Choroid plexus epithelial cell (primary cell): ENCODE data around the gene DUSP1.

Experiments used
- DNase-seq: peaks from one replicate; pipeline ENCODE4 v3.0.0-alpha.2; 2010; ENCODE audit warnings: low read depth
- H3K4me3 ChIP-seq: 2 replicates; pipeline ENCODE4 v1.5.1; 2011; ENCODE audit warnings: low read depth, mild to moderate bottlenecking, control low read depth, low read length, moderate library complexity
- TF ChIP-seq, protein P1 (sequence below): conservative IDR thresholded peaks from 2 replicates; pipeline ENCODE4 v1.5.1; 2011; ENCODE audit warnings: low read depth, mild to moderate bottlenecking, control low read depth, inconsistent platforms, low read length, moderate library complexity

DUSP1 gene

GRCh38 chr5:172802567-172803176 is 31.7 kb upstream of the DUSP1 start:
- TF ChIP-seq, protein P1, sequence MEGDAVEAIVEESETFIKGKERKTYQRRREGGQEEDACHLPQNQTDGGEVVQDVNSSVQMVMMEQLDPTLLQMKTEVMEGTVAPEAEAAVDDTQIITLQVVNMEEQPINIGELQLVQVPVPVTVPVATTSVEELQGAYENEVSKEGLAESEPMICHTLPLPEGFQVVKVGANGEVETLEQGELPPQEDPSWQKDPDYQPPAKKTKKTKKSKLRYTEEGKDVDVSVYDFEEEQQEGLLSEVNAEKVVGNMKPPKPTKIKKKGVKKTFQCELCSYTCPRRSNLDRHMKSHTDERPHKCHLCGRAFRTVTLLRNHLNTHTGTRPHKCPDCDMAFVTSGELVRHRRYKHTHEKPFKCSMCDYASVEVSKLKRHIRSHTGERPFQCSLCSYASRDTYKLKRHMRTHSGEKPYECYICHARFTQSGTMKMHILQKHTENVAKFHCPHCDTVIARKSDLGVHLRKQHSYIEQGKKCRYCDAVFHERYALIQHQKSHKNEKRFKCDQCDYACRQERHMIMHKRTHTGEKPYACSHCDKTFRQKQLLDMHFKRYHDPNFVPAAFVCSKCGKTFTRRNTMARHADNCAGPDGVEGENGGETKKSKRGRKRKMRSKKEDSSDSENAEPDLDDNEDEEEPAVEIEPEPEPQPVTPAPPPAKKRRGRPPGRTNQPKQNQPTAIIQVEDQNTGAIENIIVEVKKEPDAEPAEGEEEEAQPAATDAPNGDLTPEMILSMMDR, result no peak
- peak; percentile 70 for DNase-seq

GRCh38 chr5:172802112-172802511 is 31.1 kb upstream of the DUSP1 start:
- H3K4me3 ChIP-seq, result no peak overlapping the region
- TF ChIP-seq, protein P1, result no peak
- no peak for DNase-seq

More at GRCh38 chr5:172802567-172803176, 31.7 kb upstream of the DUSP1 start:
- no peak overlapping the region for H3K4me3 ChIP-seq

DNA sequence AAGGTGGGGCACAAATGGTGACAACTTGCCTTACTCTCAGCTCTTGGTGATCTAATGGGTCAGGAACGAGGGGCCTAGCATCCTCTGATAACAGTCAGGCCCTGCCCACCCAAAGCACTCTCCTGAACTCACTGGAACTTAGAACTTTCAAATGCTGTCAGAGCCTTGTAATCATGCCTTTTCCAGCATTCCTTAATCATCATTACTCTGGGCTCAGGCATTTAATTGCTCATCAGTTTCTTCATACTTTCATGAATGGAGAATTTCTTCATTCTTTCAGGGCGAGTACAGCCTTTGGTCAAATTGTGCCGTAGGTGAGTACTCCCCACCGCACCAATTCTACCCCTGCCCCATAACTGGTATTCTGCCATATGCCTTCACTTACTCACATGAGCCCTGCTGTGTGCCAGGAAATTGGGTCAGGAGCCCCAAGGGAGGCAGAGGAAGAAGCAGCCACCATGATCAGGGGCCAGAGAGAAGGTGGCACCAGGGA is 30.2 kb upstream of the DUSP1 start:
- peak; percentile 94 for DNase-seq
- TF ChIP-seq, protein P1, result no peak
- H3K4me3 ChIP-seq, result no peak overlapping the region

DNA sequence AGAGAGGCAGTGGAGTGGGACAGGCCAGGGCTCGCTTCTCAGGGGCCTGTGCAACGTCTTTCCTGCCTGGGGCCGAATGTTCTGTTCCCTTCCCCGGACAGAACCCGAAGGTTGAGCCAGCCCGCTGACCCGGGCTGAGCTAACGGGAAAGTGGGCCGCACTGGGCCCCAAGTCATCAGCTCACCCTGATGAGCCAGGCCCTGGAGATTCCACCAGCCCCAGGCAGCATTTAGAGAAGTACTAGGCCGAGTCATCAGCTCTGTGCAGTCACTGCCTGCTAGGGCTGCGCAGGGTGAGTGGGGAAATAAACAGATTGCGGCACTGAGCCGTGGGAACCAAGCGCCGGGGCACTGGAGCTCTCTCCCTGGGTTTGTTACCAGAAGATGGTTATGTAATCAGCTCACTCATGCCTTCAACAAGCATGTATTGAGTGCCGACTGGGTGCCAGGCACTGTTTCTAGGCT is 29.1 kb upstream of the DUSP1 start:
- no peak overlapping the region for H3K4me3 ChIP-seq

DNA sequence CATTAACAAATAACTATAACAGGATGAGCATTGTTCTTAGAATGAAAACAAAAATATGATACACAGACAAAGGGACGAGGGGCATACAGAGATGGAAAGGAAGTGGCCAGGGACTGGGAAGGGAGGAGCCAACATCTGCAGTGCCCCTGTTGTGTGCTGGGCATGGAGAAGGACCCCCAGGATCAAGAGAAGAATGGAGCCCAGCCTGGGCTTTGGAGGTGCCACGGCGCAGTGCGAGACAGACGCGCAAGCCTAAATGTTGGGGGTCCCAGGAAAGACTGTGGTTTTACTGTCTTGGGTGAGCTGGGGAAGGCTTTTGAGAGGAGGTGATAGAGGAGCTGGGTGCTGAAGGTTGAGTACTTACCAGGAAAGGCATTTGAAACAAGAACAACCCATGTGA is 28.4 kb upstream of the DUSP1 start:
- TF ChIP-seq, protein P1, result no peak
- DNase-seq, result no peak
- no peak overlapping the region for H3K4me3 ChIP-seq

More for the DNA sequence above, 29.1 kb upstream of the DUSP1 start:
- TF ChIP-seq, protein P1, result no peak
- DNase-seq, result peak; percentile 99

GRCh38 chr5:172798422-172799215 is 27.6 kb upstream of the DUSP1 start:
- DNase-seq, result peak; percentile 93
- H3K4me3 ChIP-seq, result no peak overlapping the region
- TF ChIP-seq, protein P1, result no peak
